ENCODE results near the gene FBXO31. TPM values are rescaled to one million over a fixed set of nuclear protein-coding genes. Genes with fewer than 3 reads are reported as not detected.

FBXO31 gene
- total and polyA plus RNA-seq, 12 donors = 19.2 to 106 (median 65.9) TPM

GRCh38 chr16:87395181-87395842 is 11.7 kb upstream of the FBXO31 start:
- intact Hi-C loops (cut with DNase I) = no loop called here
- Histone ChIP-seq H3K9me3 (replicated peaks in 1 of 3) (no peaks in the 10 kb centered on the region), H3K36me3 (replicated peaks in 1 of 2) (peaks cover 0 to 16% of the 10 kb centered on the region in 2 donors), H3K4me1 (replicated peaks in 1 of 2) (peaks cover 21 to 33% of the 10 kb centered on the region in 2 donors), H3K27ac (peak overlapping the region in 2 of 5 donors; percentile 26 to 99), H3K4me3 (no peak overlapping the region), H3K27me3 (no peaks in the 10 kb centered on the region)
- TF ChIP-seq CTCF (IDR thresholded peaks at IDR 0.05) = no peak
- no peak for TF ChIP-seq POLR2A (IDR thresholded peaks at IDR 0.05)
- DNase-seq = peak in 2 of 7 donors; percentile 22 to 44
- 56 to 64% (median 62%) methylated on average over 7 of the region's 7 CpGs for WGBS, 4 donors

DNA sequence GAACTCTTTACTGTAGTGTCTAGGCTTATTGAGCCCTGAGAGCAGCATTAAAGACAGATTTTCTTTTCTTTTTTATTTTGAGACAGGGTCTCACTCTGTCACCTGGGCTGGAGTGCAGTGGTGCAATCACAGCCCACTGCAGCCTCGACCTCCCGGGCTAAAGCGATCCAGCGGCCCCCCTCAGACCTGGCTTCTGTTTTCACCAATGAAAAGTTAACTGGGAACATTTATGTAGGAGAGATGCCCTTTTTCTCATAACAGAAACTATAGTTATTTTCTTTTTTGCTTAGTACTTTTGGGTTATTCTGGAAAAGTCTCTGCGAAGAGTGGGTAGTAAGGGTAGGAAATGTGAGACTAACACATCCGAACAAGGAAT is 10.1 kb upstream of the FBXO31 start:
- intact Hi-C loops (cut with DNase I) = no loop called here
- Histone ChIP-seq H3K4me1 (replicated peaks in 1 of 2) (peaks cover 21 to 36% of the 10 kb centered on the region in 2 donors), H3K4me3 (peak overlapping the region in 1 of 4 donors; percentile 91), H3K36me3 (replicated peaks in 1 of 2) (peaks cover 0 to 2% of the 10 kb centered on the region in 2 donors), H3K9me3 (replicated peaks in 1 of 3) (no peaks in the 10 kb centered on the region), H3K27me3 (no peaks in the 10 kb centered on the region), H3K27ac (peak overlapping the region in 2 of 5 donors; percentile 97 to 99)
- peak in 1 of 7 donors; percentile 53 for DNase-seq
- 77 to 86% (median 80%) methylated on average over 6 of the region's 6 CpGs for WGBS, 4 donors
- TF ChIP-seq CTCF (IDR thresholded peaks at IDR 0.05) = no peak
- TF ChIP-seq POLR2A (IDR thresholded peaks at IDR 0.05) = no peak

GRCh38 chr16:87392821-87393679 is 9.5 kb upstream of the FBXO31 start:
- peak overlapping the region; percentile 1 to 100 (median 97) for H3K27ac ChIP-seq
- 1 to 2% (median 2%) methylated on average over 16 to 53 of the region's 53 CpGs for WGBS, 4 donors
- intact Hi-C loops (cut with DNase I) = no loop called here

More at GRCh38 chr16:87392821-87393679, 9.5 kb upstream of the FBXO31 start:
- Histone ChIP-seq H3K4me3 (peak overlapping the region; percentile 8 to 91 (median 64)), H3K9me3 (replicated peaks in 1 of 3) (no peaks in the 10 kb centered on the region), H3K4me1 (replicated peaks in 1 of 2) (peaks cover 21 to 39% of the 10 kb centered on the region in 2 donors), H3K27me3 (no peaks in the 10 kb centered on the region), H3K36me3 (replicated peaks in 1 of 2) (no peaks in the 10 kb centered on the region)
- peak; percentile 54 to 82 (median 64) for DNase-seq
- peak in 1 of 2 donors; percentile 38 for TF ChIP-seq POLR2A (IDR thresholded peaks at IDR 0.05)
- peak in 4 of 6 experiments; percentile 24 to 45 (median 36) for TF ChIP-seq CTCF (IDR thresholded peaks at IDR 0.05)

All from adrenal gland (tissue), 12 donors.